GM19324 (cell line): ENCODE data around the gene LAMP1.
"Not testable (repeated sequence)": the region's sequence is repeated elsewhere in the genome, so short reads cannot be mapped to it uniquely, and the experiment has no call there.

Experiments
- ATAC-seq: cut with Tn5 transposase; IDR thresholded peaks from one replicate; pipeline ENCODE4 v1.9.1; 2021; ENCODE audit warnings: mild to moderate bottlenecking, moderate library complexity; ENCODE audit not compliant: unreplicated experiment, low FRiP score

The LAMP1 gene, protein sequence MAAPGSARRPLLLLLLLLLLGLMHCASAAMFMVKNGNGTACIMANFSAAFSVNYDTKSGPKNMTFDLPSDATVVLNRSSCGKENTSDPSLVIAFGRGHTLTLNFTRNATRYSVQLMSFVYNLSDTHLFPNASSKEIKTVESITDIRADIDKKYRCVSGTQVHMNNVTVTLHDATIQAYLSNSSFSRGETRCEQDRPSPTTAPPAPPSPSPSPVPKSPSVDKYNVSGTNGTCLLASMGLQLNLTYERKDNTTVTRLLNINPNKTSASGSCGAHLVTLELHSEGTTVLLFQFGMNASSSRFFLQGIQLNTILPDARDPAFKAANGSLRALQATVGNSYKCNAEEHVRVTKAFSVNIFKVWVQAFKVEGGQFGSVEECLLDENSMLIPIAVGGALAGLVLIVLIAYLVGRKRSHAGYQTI

DNA sequence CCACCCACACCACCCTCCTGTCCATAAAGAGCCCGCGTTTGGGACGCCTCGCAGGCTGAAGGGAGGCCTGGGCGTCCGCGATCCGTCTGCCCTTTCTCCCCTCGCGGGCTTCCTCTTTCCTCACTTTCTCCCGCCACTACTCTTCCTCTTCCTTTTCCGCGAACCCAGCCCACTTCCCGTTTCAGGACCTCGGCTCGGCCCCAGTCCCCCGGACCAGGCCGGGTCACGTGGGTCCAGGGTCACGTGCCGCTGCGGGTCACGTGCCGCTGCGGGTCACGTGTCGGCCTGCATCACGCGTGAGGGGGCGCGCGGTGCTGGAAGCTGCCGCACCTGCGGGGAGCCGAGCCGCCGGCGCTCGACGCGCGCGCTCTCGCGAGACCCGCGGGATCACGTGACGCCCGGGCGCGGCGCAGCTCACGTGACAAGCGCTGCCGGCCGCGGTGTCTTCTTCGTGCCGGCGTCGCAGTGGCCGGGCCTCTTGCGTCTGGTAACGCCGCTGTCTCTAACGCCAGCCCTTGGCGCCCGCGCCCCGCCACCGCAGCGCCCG is at the start of gene LAMP1:
LAMP1 (plus strand) TSS at position 417 of the 547 bp plus-strand sequence. CDS start 196 bp downstream, outside the sequence.
- peak; percentile 92 for ATAC-seq

DNA sequence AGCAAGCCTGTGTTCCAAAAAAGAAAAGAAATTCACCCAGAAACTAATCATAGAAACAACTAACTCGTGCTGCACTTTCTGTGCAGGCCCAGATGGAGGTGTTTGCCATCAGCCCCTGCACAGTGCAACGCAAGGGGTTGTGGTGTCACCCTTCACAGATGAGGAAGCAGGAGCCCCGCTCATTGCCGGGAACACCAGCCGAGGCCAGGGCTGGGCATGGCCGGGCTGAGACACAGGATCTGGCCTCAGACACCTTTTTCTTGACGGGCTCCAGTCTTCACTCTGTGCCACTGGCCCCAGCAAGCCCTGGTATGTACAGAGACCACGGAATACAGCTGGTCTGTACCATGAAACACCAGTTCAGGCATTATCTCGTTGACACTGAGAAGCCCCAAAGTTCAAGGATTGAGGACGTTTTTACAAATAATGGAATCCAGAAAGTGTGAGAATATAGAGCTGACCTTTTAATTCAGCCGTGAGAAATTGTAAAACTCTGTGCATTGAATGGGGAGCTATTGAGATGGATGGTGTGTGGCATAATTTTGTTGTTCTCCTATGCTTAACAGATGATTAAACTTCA is 44.4 kb upstream of the LAMP1 start:
- no peak for ATAC-seq

DNA sequence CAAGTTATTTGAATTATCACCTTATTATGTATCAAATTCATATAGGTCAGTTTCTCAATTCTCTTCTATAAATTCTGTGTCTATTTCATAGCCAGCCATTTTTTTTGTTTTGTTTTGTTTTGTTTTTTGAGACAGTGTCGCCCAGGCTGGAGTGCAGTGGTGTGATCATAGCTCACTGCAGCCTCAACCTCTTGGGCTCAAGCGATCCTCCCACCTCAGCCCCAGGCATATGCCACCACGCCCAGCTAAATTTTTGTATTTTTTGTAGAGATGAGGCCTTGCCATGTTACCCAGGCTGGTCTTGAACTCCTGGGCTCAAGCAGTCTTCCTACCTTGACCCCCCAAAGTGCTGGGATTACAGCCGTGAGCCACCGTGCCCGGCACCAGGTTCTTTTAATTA is 39.1 kb upstream of the LAMP1 start:
- ATAC-seq, result not testable (repeated sequence)

DNA sequence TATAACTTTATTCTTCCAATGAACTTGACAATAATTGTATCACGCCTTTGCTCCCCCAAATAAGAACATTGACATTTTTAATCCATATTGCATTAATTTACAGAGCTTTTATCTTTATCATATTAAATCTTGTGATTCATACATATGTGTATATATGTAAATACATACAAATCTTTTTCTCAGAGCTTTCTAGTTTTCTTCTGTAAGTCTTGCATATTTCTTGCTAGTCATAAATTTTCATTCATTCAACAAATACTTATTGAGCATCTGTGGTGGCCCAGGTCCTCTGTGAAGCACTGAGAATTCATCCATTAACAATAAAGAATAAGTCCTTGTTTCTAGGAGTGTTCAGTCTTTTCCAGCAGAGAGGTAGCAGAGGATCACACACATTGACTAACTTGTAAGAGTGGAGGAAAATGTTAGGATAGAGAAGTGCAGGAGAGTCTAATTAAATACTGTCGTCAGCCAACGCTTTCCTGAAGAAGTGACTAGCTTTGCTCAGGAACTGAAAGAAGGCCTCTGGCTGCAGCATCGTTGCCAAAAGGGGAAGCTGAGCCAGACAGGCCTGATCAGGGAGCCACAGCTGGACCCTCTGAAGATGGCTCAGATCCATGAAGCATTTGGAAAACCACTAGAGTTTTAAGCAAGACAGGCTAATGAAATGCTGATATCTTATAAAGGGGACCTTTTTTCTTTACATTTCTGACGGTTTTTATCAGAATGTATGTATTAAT is 38.6 kb upstream of the LAMP1 start:
- no peak for ATAC-seq

DNA sequence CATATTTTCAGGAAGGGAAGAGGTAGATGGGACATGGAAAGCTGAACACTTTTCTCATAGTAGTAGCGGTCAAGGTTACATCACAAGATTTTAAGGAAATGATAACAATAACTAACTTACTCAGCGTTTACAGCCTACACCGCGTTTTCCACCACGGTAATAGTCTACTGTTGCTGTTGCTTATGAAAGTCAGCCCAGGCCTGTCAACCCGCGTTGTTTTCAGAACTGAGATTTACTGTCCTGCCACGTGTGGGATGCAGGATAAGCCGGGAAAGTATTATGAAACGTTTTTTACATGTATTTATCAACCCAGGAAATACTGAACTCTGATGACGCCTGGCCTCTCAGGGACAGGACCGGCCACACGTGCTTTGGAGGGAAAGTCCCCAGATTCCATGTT is 36.0 kb upstream of the LAMP1 start:
- no peak for ATAC-seq

DNA sequence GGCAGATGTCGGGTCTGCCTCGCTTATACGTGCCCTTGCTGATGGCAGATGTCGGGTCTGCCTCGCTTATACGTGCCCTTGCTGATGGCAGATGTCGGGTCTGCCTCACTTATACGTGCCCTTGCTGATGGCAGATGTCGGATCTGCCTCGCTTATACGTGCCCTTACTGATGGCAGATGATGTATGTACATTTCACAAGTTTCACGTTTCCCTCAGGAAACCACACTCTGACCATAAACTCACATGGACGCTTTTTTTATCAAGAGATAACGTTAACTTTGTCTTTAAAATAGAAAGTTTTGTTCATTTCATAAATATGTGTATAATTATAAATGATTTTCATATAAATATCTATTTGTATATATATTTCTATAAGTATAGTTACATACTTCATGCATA is 34.0 kb upstream of the LAMP1 start:
- ATAC-seq, result not testable (repeated sequence)

DNA sequence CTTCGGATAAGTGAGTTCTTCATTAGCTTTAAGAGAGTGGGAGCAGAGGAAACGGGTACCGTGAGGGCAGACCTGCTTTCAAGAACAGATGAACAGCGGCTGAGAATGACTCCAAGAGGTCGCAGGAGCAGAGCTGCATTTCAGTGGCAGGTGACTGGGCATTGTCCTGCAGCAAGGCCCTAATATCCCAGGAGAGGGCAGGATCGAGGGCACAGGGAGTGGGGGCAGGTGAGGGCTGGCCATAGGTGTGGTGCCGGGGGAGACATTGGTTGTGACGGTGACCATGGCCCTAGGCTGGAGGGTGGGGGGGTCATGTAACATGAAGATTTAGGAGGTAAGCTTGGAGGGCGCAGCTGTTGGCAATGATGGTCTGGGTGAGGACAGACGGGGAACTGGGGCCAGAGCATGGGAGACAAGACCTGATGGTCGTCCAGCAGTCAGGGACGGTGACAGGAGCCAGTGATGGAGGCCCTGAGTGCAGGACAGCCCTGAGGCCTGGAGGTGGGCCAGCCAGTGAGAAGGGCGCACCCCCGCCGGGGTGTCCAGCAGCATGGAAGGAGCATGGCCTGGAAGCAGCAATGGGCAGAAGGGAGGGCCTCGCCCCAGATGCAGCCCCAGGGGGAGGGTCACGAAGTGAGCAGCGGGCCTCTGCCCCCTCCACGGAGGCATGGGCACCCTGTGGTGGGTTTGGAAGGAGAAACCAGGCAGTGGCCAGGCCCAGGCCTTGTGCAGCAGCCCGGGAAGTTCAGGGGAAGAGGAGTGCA is 29.2 kb upstream of the LAMP1 start:
- no peak for ATAC-seq

DNA sequence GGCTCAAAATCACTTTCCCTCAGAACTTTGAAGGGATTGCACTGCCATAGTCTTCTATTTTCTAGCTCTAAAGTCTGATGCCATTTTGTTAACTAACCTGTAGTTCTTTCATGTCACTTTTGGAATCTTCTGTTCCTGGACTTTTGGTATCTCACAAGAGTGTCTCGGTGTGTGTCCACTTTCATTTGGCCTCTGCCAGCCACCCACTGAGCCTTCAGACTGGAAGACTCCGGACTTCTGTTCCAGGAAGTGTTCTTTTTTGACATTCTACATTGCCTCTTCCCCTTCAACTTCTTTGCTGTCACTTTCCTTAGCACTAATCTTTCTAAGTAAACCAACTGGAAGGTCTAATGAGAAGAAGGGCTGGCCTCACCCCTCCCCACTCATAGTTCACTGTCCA is 25.0 kb upstream of the LAMP1 start:
- ATAC-seq, result no peak

DNA sequence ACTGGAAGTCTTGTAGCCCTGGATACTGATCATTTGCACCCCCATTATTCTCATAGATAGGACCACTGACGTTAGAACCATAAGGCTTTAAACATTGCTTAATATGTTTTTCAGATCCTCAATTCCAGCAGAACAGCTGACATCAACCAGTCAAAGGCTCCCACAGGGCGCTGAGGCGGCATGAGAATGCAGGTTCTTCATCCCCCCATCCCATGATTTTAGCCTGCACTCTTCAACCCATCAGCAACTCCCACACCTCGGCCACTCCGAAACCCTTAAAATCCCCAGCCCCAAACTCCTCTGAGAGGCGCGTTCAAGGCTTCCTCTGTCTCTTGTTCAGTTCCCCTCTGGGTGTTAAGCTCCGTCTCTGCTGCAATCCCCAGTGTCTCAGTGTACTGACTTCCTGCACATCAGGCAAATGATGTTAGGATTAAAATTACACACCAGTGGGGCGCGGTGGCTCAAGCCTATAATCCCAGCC is 24.3 kb upstream of the LAMP1 start:
- ATAC-seq, result no peak

DNA sequence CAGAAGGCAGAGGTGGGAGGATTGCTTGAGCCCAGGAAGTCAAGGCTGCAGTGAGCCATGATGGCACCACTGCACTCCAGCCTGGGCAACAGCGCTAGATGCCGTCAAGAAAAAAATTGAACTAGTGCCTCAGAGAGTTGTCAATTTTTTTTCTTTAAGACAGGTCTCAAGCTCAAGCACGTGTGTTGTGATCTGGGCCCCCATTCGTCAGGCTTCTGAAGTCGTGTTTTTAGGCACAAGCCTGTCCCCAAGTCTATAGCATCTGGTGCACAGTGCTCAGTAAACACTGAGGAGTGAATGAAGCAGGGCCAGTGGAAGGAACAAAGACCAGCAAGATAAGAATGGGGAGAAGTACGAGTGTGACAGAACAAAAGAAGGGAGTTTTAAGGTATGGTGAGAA is 23.7 kb upstream of the LAMP1 start:
- no peak for ATAC-seq

DNA sequence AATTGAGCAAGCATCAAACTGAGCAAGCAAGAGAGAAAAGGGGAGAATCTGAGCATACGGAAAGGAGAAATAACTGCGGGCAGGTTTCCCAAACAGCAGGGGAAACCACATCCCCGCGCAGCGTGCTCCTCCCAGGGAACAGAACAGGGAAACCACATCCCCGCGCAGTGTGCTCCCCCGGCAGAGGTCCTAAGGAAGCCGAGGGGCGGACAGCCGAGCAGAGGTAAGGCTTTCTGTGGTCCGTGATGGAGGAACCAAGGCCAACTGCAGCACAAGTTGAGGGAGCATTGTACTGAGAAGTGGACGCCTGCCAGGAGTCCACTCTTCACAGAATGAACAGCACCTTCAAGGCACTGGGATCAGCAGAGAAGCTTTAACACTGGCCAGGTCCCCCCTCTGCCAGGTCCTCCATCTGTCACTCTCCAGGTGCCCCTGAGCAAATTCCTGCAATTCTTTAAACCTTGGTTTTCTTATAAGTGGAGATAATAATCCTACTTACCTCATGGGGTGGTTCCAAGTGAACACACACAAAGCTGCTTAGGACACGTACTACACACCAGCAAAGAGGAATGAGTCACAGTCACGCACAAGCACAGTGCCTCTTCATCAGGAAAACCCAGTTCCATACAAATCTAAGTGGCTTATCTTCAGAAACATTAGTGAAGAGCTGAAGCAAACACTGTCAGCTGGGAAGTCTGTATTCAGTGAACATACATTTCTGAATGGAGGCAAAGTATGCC is 23.0 kb upstream of the LAMP1 start:
- ATAC-seq, result no peak

DNA sequence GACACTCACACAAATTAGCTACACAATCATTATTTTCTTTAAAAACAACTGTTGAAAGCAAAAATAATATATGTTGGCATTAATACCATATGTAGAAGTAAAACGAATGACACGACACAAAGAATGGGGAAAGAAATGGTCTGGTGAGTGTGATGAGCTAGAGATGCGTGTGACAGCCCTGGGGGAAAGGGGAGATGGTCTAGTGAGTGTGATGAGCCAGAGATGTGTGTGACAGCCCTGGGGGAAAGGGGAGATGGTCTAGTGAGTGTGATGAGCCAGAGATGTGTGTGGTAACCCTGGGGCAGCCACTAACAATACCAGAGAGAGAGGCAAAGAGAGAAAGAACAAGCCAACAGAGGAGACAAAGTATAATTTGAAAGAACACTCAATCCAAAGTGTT is 22.3 kb upstream of the LAMP1 start:
- ATAC-seq, result no peak

DNA sequence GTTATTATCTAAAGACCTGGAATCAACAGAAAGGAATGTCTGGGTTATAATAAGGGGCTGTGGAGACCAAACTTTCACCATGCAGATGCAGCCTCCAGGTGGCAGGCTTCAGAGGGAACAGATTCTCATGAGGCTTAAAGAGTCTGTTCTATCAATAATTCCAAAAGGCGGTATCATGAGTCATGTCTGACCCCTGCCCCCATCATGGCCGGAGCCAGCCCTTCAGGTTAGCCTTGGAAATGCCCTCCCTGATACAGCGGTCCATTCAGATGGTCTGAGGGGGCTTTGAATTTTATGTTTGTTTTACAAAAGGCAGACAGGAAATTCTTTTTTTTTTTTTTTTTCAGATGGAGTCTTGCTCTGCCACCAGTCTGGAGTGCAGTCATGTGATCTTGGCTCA is 21.7 kb upstream of the LAMP1 start:
- ATAC-seq, result no peak

DNA sequence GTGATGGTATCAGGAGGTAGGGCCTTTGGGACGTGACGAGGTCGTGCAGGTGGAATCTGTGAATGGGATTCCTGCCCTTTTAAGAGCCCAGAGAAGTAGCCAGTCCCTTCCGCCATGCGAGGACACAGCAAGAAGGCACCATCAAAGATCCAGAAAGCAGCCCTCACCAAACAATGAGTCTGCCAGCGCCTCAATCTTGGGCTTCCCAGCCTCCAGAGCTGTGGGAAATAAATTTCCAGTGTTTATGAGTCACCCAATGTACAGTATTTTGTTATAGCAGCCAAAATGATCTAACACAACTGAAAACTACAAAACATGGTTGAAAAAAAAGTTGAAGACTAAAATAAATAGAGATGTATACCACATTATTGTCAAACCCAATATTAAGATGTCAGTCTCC is 16.9 kb upstream of the LAMP1 start:
- no peak for ATAC-seq

DNA sequence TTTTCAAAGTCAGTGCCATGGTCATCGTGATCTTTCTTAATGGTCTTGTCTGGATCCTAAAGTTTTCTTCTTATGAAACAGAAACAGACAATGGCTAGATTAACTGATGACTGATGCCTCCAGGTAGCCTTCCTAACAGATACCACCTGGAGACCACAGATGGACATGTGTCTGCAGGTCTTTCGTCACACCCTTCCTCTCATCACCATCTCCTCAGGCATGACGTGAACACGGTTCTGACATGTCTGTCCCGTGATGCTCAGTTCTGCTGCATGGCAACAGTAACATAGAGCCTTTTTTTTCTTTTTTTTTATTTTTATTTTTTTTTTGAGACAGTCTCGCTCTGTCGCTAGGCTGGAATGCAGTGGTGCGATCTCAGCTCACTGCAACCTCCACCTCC is 13.1 kb upstream of the LAMP1 start:
- ATAC-seq, result no peak

DNA sequence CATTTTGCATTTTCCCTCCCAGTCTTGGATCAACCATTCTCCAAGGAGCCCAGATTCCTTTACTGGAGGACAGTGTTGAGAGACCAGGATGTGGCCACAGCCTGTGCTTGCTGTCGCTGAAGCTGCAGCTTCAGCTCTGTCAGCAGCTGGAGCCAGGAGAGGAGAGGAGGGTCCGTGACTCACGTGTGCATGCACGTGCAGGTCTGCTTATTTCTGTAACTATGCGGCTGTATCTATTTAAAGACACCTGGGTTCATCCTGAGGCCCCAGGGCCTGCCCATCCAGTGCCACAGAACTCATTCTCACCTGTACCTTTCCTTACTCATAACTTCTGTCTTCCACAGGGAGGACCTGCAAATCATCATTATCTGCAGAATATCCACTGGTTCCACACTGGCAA is 8.2 kb upstream of the LAMP1 start:
- ATAC-seq, result no peak

DNA sequence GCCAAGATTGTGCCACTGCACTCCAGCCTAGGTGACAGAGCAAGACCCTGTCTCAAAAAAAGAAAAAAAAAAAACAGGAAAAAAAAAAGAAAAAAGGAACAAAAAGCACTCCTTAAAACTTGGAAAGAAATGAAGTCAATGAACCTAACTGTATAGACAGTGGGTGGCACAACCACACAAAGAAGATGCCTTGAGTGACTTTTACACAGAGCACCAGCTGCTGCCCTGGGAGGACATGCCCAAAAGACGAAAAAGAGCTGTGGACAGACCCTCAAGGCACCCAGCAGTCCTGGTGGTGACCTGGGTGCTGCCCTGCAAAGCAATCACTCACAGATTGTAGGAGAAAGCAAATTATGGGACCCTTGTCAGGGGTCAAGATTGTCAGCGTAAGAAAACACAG is 5.9 kb upstream of the LAMP1 start:
- ATAC-seq, result no peak

DNA sequence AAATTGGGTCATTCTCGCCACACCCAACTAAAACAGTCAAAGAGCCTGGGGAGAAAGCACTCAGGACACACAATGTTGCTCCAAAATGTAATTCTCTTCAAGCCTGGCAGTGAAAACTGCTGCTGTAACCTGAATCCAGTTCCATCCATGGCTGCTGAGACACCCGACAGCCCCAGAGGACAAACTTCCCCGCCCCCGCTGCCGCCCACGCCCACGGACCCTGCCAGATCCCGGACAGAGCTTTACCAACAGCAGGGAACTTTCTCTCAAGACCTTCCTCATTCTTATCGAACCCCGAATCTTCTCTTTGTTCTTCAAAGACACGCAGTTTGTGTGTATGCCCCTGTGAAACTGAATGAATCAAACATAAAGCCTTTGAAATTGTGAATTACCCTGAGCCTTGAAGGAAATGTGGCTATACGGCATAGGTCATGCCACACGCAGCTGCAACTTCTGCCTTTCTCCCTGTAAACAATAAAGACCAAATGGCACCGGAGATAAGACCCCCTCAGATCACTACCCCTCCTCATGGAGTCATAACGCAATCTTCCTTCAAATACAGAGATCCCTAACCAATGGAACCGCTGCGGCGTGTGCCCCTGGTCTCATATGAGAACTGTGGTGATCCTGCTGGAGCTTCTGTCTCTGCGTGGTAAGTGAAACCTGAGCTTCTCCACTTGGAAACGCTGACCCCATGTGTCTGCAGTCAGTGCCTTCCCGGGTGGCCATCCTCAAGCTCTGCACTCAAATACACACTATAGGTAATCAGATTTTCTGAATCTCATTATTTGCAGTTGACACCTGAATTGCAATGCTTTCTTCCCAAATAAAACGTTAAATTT is 4.8 kb upstream of the LAMP1 start:
- no peak for ATAC-seq

DNA sequence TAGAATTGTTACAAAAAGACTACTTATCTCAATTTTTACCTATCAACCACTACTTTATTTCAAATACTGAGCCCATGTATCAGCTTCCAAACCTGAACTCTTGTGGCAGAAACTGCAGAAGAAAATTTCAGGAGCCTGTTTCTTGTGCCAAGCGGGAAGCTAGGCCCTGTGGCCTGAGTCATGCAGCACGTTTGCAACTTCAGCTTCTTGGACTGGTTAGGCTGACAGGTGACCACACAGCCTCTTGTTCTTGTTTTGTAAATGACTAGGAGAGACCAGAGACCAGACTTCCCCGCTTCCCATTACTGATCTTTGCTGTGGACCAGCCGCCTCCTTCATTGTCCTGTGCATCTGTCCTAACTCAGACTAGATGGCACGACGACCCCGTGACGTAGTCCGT is 3.4 kb upstream of the LAMP1 start:
- ATAC-seq, result no peak
